ENCODE results near the gene COX8A. TPM values are rescaled to one million over a fixed set of nuclear protein-coding genes. Genes with fewer than 3 reads are reported as not detected.

Gene COX8A
- total RNA-seq, 1 donor from 2014 or later = 86.0 TPM

DNA sequence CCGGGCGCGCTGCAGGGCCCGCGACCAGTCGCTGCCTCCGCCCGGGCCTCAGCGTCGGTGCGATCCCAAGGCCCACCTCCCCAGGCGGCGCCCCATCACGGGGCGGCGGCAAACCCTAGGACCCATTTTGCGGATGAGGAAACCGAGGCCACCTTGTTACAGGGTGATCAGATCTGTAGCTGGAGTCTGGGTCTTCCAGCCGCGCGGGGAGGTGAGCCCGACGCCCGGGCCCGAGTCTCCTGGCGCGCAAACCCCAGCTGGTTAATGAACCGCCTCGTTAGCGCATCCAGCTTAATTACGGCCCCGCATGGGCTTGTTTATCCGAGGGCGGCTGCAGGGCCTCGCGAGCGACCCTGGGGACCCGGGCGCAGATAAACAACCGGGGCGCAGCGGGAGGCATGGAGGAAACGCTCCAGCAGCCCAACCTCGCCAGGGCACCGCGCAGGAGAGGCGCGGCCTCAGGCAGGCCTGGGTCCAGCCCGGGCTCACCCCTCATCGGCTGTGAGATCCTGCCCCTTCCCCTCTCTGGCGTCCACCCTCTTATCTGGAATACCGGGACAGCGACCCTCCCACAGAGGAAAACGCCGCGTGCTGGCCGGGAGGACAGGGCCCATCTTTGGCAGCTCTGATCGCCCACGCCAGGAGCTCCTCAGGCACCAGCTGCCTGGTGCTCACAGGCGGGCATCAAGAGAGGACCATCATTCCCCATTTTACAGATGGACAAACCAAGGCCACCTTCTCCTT, 26.5 kb downstream of the COX8A start:
- Histone ChIP-seq H3F3A (ENCODE audit: low read depth) (peaks cover 55% of the 10 kb centered on the region), H3K9me3 (ENCODE audit: low read depth) (no peaks in the 10 kb centered on the region), H3K79me2 (ENCODE audit: low read depth) (no peaks in the 10 kb centered on the region), H3K4me3 (peak overlapping the region; percentile 55), H4K20me1 (ENCODE audit: low read depth) (peaks cover 71% of the 10 kb centered on the region), H3K27me3 (peaks cover 50% of the 10 kb centered on the region), H3K4me2 (peak overlapping the region; percentile 93), H3K27ac (no peak overlapping the region), H3K9ac (no peak overlapping the region), H3K4me1 (peaks cover 23% of the 10 kb centered on the region), H2AFZ (replicated peaks) (no peak overlapping the region), H3K36me3 (no peaks in the 10 kb centered on the region)
- no peaks in the 10 kb centered on the region for H3K9me3 Mint-ChIP-seq
- TF ChIP-seq, protein P1, sequence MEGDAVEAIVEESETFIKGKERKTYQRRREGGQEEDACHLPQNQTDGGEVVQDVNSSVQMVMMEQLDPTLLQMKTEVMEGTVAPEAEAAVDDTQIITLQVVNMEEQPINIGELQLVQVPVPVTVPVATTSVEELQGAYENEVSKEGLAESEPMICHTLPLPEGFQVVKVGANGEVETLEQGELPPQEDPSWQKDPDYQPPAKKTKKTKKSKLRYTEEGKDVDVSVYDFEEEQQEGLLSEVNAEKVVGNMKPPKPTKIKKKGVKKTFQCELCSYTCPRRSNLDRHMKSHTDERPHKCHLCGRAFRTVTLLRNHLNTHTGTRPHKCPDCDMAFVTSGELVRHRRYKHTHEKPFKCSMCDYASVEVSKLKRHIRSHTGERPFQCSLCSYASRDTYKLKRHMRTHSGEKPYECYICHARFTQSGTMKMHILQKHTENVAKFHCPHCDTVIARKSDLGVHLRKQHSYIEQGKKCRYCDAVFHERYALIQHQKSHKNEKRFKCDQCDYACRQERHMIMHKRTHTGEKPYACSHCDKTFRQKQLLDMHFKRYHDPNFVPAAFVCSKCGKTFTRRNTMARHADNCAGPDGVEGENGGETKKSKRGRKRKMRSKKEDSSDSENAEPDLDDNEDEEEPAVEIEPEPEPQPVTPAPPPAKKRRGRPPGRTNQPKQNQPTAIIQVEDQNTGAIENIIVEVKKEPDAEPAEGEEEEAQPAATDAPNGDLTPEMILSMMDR (IDR thresholded peaks at IDR 0.05) = peak; percentile 2
- TF ChIP-seq EZH2 (IDR thresholded peaks at IDR 0.05) = no peak
- peaks cover 8% of the 10 kb centered on the region for H3K36me3 Mint-ChIP-seq
- H3K4me3 Mint-ChIP-seq = peak overlapping the region; percentile 65
- peaks cover 16% of the 10 kb centered on the region for H3K4me1 Mint-ChIP-seq
- no peak overlapping the region for H3K27ac Mint-ChIP-seq
- peak; percentile 38 for DNase-seq (ENCODE audit: low spot score)
- H3K27me3 Mint-ChIP-seq (ENCODE audit: insufficient read depth, low read depth) = peaks cover 6% of the 10 kb centered on the region

DNA sequence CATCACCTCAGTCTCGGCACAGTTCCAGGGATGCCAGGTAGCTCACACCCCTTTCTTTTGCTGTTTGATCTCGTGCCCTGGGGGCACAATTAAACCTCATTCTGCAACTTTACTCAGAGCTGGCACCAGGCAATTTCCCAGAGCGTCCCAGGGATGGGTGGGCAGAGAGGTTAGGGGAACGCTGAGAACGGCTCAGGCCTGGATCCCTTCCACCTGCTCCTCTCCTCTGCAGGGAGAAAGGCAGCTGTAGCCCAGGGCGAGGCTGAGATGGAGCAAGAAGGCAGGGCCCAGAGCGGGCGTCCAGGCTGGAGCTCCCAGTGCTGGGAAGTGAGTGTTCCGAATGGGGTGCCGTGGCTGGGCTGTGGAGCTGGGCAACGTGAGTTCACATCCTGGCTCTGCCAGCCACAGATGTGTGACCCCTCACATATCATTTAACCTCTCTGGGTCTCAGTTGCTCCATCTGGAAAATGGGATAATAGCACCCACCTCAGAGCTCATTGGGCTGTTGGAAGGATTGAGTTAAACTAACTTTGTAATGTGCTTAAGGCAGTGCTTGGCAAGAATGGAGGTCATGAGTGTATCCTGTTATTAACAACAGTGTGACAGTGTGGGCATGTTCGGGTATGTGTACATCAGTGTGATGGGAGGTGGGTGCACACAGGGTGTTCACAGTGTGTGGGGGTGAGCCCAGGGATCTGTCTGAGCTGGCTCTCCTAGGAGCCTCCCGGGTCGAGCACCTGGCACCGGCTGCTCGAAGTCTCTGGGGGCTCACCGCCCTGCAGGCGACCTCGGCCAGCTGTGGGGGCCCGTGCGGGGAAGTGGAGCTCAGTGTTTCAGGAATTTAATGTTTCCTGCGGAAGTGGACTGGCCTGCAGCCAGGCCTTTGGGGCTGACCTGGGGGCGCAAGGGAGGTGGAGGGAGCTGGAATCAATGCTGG, 27.3 kb downstream of the COX8A start:
- no peak overlapping the region for H3K27ac Mint-ChIP-seq
- no peak for TF ChIP-seq EZH2 (IDR thresholded peaks at IDR 0.05)
- TF ChIP-seq, protein P1 (IDR thresholded peaks at IDR 0.05) = no peak
- TF ChIP-seq EZH2phosphoT487 (IDR thresholded peaks at IDR 0.05) = no peak
- peaks cover 4% of the 10 kb centered on the region for H3K27me3 Mint-ChIP-seq (ENCODE audit: insufficient read depth, low read depth)
- peaks cover 63% of the 10 kb centered on the region for H3F3A ChIP-seq (ENCODE audit: low read depth)
- H3K9me3 Mint-ChIP-seq = no peaks in the 10 kb centered on the region
- H2AFZ ChIP-seq (replicated peaks) = no peak overlapping the region
- H3K4me3 Mint-ChIP-seq = peak overlapping the region; percentile 65
- peaks cover 58% of the 10 kb centered on the region for H3K27me3 ChIP-seq
- no peaks in the 10 kb centered on the region for H3K79me2 ChIP-seq (ENCODE audit: low read depth)
- H4K20me1 ChIP-seq (ENCODE audit: low read depth) = peaks cover 71% of the 10 kb centered on the region
- H3K36me3 ChIP-seq = no peaks in the 10 kb centered on the region
- H3K4me1 Mint-ChIP-seq = peaks cover 18% of the 10 kb centered on the region
- H3K36me3 Mint-ChIP-seq = peaks cover 8% of the 10 kb centered on the region
- H3K9me3 ChIP-seq (ENCODE audit: low read depth) = no peaks in the 10 kb centered on the region
- H3K9ac ChIP-seq = no peak overlapping the region
- H3K27ac ChIP-seq = no peak overlapping the region
- no peak overlapping the region for H3K4me3 ChIP-seq
- no peak for DNase-seq (ENCODE audit: low spot score)
- no peak overlapping the region for H3K4me2 ChIP-seq
- peaks cover 25% of the 10 kb centered on the region for H3K4me1 ChIP-seq

DNA sequence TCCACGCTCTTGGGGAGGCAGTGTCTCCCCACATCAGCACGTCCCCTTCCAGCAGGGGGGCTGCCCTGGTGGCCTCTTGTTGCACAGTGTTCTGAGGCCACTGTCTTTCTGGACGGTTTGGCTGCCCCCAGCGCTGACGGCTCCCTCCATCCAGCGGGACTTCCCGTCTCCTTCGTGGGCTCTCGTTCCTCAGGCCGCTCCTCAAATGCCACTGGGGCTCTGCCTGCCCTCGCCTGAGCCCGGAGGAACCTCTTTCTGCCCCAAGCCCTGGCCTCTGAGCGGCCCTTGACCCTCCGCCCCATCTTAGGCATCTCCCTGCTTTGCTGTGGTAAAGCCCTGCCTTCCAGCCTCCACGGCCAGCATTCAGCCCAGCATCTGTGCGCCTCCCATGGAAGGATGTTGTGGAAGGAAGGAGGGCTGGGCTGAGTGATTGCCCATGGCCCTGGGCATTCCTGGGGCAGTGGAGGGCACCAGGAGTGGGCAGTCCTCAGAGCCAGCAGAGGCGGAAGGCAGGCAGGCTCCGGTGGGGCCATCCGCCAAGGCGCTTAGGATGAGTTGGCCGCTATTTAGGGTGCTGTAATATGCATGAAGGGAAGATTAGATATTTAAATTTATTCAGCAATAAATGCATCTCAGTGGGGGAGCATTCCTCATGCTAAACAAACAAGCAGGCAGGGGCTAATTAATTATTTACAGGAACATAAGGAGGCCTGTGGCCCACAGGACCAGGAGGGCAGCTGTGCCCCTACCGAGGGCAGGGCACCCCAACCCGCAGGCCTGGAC, 29.6 kb downstream of the COX8A start:
- no peak for DNase-seq (ENCODE audit: low spot score)
- TF ChIP-seq EZH2phosphoT487 (IDR thresholded peaks at IDR 0.05) (no peak), EZH2 (IDR thresholded peaks at IDR 0.05) (no peak)
- TF ChIP-seq, protein P1 (IDR thresholded peaks at IDR 0.05) = no peak
- H3K27ac Mint-ChIP-seq = no peak overlapping the region

More for the DNA sequence above, 29.6 kb downstream of the COX8A start:
- Mint-ChIP-seq H3K36me3 (no peaks in the 10 kb centered on the region), H3K4me1 (peaks cover 30% of the 10 kb centered on the region), H3K27me3 (ENCODE audit: insufficient read depth, low read depth) (peaks cover 11% of the 10 kb centered on the region), H3K9me3 (no peaks in the 10 kb centered on the region), H3K4me3 (no peak overlapping the region)
- Histone ChIP-seq H3K36me3 (no peaks in the 10 kb centered on the region), H3K79me2 (ENCODE audit: low read depth) (no peaks in the 10 kb centered on the region), H3K9ac (no peak overlapping the region), H3K4me3 (no peak overlapping the region), H3K9me3 (ENCODE audit: low read depth) (no peaks in the 10 kb centered on the region), H3K4me2 (no peak overlapping the region), H3K27ac (no peak overlapping the region), H3K4me1 (peaks cover 27% of the 10 kb centered on the region), H3K27me3 (peaks cover 77% of the 10 kb centered on the region), H2AFZ (replicated peaks) (no peak overlapping the region), H3F3A (ENCODE audit: low read depth) (peaks cover 61% of the 10 kb centered on the region), H4K20me1 (ENCODE audit: low read depth) (peaks cover 66% of the 10 kb centered on the region)

Measured in neural progenitor cell (in vitro differentiated cells).